T-cell (primary cell): Measurements from ENCODE around the gene NFX1. TPM values are rescaled to one million over a fixed set of nuclear protein-coding genes. Genes with fewer than 3 reads are reported as not detected.

Experiments
- ATAC-seq, 4 experiments: fragments of 200-7000 bp in 3 of 4; fragments of 150-1000 bp in 1 of 4; cut with Tn5 transposase; replicated peaks in 1 of 4; 1 replicate in 3 of 4; 2 replicates in 1 of 4; pipeline ENCODE4 v1.10.0; 2021; ENCODE audit warnings: moderate library complexity in 3 of 4, mild to moderate bottlenecking in 2 of 4, moderate number of reproducible peaks in 1 of 4
- CTCF ChIA-PET, 2 donors: fragments of 300-600 bp; sonication (Branson Sonifier 250); formaldehyde crosslinking; loops; one replicate each; lab custom pipeline; 2022; ENCODE audit warnings: antibody characterized with exemption in 2 of 2; lab: Charles Lee
- POLR2A ChIA-PET, 2 donors: fragments of 300-600 bp; sonication (Branson Sonifier 250); formaldehyde crosslinking; loops; one replicate each; lab custom pipeline; 2022; ENCODE audit warnings: antibody characterized with exemption in 2 of 2; lab: Charles Lee
- DNase-seq, 35 experiments: peaks; one replicate each; pipeline versions ENCODE4 v3.0.0 to v3.0.0-alpha.2; 2013 to 2023
- H3K27ac ChIP-seq: one replicate; pipeline ENCODE4 v1.5.1; 2013; ENCODE audit warnings: low read length
- H3K27me3 ChIP-seq, 2 experiments: replicated peaks in 1 of 2; 1 replicate in 1 of 2; 2 replicates in 1 of 2; pipeline versions ENCODE4 v1.6.1 to v1.7.0; 2013; ENCODE audit warnings: low read length in 1 of 2, mixed read lengths in 1 of 2; ENCODE audit not compliant: control insufficient read depth in 2 of 2, insufficient read depth in 2 of 2; ENCODE audit errors: extremely low read depth in 1 of 2
- H3K36me3 ChIP-seq, 2 donors: 1 replicate in 1 of 2; 2 replicates in 1 of 2; pipeline versions ENCODE4 v1.6.1 to v1.7.0; 2013; ENCODE audit warnings: low read length in 1 of 2; ENCODE audit not compliant: control insufficient read depth in 2 of 2, insufficient read depth in 1 of 2; ENCODE audit errors: extremely low read depth in 1 of 2
- H3K4me1 ChIP-seq, 2 experiments: 1 replicate in 1 of 2; 2 replicates in 1 of 2; pipeline versions ENCODE4 v1.6.1 to v1.7.0; 2013; ENCODE audit warnings: low read length in 2 of 2, mixed read lengths in 1 of 2; ENCODE audit not compliant: insufficient read depth in 2 of 2, control insufficient read depth in 1 of 2; ENCODE audit errors: extremely low read depth in 1 of 2
- H3K4me3 ChIP-seq, 2 donors: 1 replicate in 1 of 2; 2 replicates in 1 of 2; pipeline versions ENCODE4 v1.5.1 to v1.7.0; 2013; ENCODE audit warnings: mild to moderate bottlenecking in 2 of 2, low read length in 1 of 2, moderate library complexity in 1 of 2; ENCODE audit not compliant: control insufficient read depth in 1 of 2; ENCODE audit errors: extremely low read depth in 1 of 2
- H3K9me3 ChIP-seq: 2 replicates; pipeline ENCODE4 v1.7.0; 2013
- H3K27ac Mint-ChIP-seq, 2 donors: one replicate each; pipeline ENCODE4 v1.8.0; 2020 to 2021; ENCODE audit warnings: mild to moderate bottlenecking in 2 of 2, mixed read lengths in 2 of 2
- H3K27me3 Mint-ChIP-seq, 2 donors: one replicate each; pipeline ENCODE4 v1.8.0; 2021 to 2022; ENCODE audit warnings: mixed read lengths in 2 of 2
- H3K36me3 Mint-ChIP-seq: one replicate; pipeline ENCODE4 v1.8.0; 2021; ENCODE audit warnings: mixed read lengths
- H3K4me1 Mint-ChIP-seq, 3 donors: one replicate each; pipeline ENCODE4 v1.8.0; 2020 to 2022; ENCODE audit warnings: mixed read lengths in 3 of 3, mild to moderate bottlenecking in 1 of 3
- H3K4me3 Mint-ChIP-seq, 3 donors: one replicate each; pipeline ENCODE4 v1.8.0; 2020 to 2022; ENCODE audit warnings: mild to moderate bottlenecking in 3 of 3, mixed read lengths in 3 of 3, moderate library complexity in 3 of 3
- H3K9me3 Mint-ChIP-seq, 3 donors: one replicate each; pipeline ENCODE4 v1.8.0; 2020 to 2022; ENCODE audit warnings: mixed read lengths in 3 of 3
- WGBS: methylation state at CpG from one replicate; pipeline ENCODE4 v1.1.5; 2013; ENCODE audit warnings: missing lambda C conversion rate; ENCODE audit not compliant: insufficient coverage; 5-methylcytosine and 5-hydroxymethylcytosine counted together
- total RNA-seq, 35 experiments: library from RNA in 6 of 35; stranded (reverse) in 6 of 35; fragments of 120-200 nt in 1 of 35; gene quantifications; one replicate each; pipeline versions ENCODE4 v1.2.1 to v1.2.4 and lab custom pipeline; 2013 to 2026

Gene NFX1
- total RNA-seq, 5 donors from 2014 or later (not counting 1 experiment from before 2014, with no cell fraction given): 41.5 to 55.8 (median 48.5) TPM

DNA sequence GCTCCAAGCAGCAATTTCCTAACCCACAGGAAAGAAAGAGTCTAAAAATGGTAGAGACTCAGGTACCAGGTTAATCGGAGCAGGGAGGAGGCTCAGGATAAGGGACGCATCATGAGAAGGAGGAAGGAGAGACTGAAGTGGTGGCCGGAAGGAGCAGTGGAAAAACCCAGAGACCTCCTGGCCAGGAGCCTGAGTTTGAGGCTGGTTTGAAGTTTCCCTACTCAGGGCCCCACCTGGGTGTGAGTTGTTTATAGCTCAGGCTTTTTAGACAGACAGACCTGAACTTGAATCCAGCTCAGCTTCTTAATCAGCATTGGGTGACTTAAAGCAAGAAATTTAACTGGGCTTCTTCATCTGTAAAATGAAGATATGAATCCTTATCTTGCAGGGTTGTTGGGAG, 124.0 kb downstream of the NFX1 start:
- DNase-seq: peak in 2 of 35 experiments; percentile 15 to 34
- H3K9me3 ChIP-seq: no peaks in the 10 kb centered on the region
- Mint-ChIP-seq H3K27me3 (no peaks in the 10 kb centered on the region), H3K4me3 (peak overlapping the region in 1 of 3 donors; percentile 63), H3K9me3 (no peaks in the 10 kb centered on the region), H3K27ac (peak overlapping the region; percentile 99 to 100), H3K4me1 (peaks cover 48 to 50% (median 50%) of the 10 kb centered on the region in 3 donors), H3K36me3 (no peaks in the 10 kb centered on the region)
- ChIA-PET POLR2A (interaction anchor here in 1 of 2 donors (0.6 kb wide), 2 partner anchors 34 to 45 kb away, joined by 4 to 5 read pairs; no protein-coding TSS in a partner anchor), CTCF (interaction anchor here (0.7 to 2.6 kb wide), 7 partner anchors 9 to 52 kb away, joined by 3 to 27 read pairs (median 12); partner anchors contain the start of gene AQP3 (in 2 of the 2))
- no peak for ATAC-seq
- peak overlapping the region; percentile 83 for H3K27ac ChIP-seq
- WGBS: 41% methylated on average over 2 of the region's 3 CpGs
- H3K27me3 ChIP-seq: no peaks in the 10 kb centered on the region
- no peaks in the 10 kb centered on the region for H3K36me3 ChIP-seq
- peaks cover 30 to 55% of the 10 kb centered on the region in 2 experiments for H3K4me1 ChIP-seq
- H3K4me3 ChIP-seq: no peak overlapping the region

DNA sequence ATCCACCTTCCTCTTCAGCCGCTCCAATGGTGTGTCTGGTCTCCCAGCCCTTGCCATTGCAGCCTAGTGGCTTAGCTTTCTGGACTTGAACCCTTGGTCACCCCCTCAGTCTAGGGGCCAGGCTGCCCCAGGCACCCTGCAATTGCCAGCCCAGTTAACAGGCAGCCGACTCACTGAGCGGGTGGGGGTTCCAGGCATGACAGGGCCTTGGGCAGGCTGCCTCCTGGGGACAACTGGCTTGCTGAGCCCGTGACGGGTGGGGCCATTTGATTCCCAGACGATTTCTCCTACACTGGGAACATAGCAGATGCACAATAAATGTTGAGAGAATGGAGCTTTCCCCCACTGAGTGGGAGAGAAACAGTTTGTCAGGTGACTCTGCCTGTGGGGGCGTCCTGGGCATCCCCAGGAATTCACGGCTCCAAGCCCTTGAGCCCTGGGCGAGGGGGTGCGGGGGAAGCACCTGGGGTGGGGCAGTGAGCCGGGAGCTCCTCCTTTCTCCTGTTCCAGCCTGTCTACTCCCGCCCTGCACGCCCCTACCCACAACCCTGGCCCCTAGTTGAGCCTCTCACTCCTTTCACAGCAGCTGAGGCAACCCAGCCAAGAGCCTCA, 124.7 kb downstream of the NFX1 start:
- DNase-seq (no peak), ATAC-seq (no peak)
- no peaks in the 10 kb centered on the region for H3K36me3 Mint-ChIP-seq
- WGBS: 82% methylated on average over 5 of the region's 13 CpGs
- Histone ChIP-seq H3K36me3 (no peaks in the 10 kb centered on the region), H3K27ac (peak overlapping the region; percentile 83), H3K4me1 (peaks cover 30 to 55% of the 10 kb centered on the region in 2 experiments), H3K9me3 (no peaks in the 10 kb centered on the region), H3K27me3 (no peaks in the 10 kb centered on the region), H3K4me3 (peak overlapping the region in 1 of 2 donors; percentile 10)
- peak overlapping the region; percentile 99 to 100 for H3K27ac Mint-ChIP-seq
- POLR2A ChIA-PET: interaction anchor here (0.6 to 0.8 kb wide), 3 partner anchors 43 to 58 kb away, joined by 3 to 5 read pairs (median 3); partner anchors contain the start of gene NOL6 (in 1 of the 2)
- peak overlapping the region; percentile 63 to 70 (median 70) for H3K4me3 Mint-ChIP-seq
- CTCF ChIA-PET: interaction anchor here (0.5 to 2.6 kb wide), 16 partner anchors 12 to 125 kb away, joined by 3 to 27 read pairs (median 6); partner anchors contain the start of genes AQP3 (in 2 of the 2), NFX1 (in 1 of the 2) and NOL6 (in 1 of the 2)
- peaks cover 48 to 53% (median 51%) of the 10 kb centered on the region in 3 donors for H3K4me1 Mint-ChIP-seq
- no peaks in the 10 kb centered on the region for H3K9me3 Mint-ChIP-seq
- no peaks in the 10 kb centered on the region for H3K27me3 Mint-ChIP-seq

DNA sequence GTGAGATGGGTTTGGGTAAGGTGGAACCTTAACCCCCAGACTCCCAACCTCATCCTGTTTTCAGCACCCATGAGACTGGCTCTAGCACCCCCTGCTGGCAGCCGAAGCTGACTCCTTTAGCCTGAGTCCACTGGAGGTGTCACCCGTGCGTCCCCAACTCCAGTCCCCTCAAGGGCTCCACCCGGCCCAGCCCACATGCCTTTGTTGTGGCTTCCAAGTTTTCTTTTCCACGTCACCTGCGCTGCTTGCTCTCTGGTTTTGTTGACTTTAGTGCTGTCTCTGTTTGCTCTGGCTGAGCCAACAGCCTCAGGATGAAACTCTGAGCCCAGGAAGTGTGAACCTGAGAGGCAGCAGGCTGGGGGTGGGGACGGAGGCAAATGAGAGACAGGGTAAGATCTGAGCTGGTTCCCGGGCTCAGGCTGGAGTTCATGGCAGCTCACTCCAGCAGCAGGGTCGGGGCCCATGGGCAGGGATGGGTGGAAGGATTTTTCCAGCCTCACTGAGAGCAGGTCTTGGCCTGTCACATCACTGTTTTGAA, 125.3 kb downstream of the NFX1 start:
- H3K4me3 ChIP-seq: peak overlapping the region; percentile 10 to 35
- peak overlapping the region; percentile 63 to 70 (median 70) for H3K4me3 Mint-ChIP-seq
- WGBS: 2% methylated on average over 9 of the region's 9 CpGs
- no peaks in the 10 kb centered on the region for H3K9me3 Mint-ChIP-seq
- ChIA-PET CTCF (interaction anchor here (0.6 to 2.6 kb wide), 17 partner anchors 12 to 336 kb away, joined by 3 to 27 read pairs (median 6); partner anchors contain the start of genes AQP3 (in 2 of the 2) and NOL6 (in 1 of the 2)), POLR2A (interaction anchor here (0.8 to 1.0 kb wide), 3 partner anchors 43 to 58 kb away, joined by 3 to 4 read pairs (median 4); partner anchors contain the start of gene NOL6 (in 2 of the 2))
- no peaks in the 10 kb centered on the region for H3K36me3 Mint-ChIP-seq
- DNase-seq (peak; percentile 84 to 98 (median 95)), ATAC-seq (peak; percentile 83 to 94 (median 85))
- no peaks in the 10 kb centered on the region for H3K27me3 ChIP-seq
- peak overlapping the region; percentile 99 to 100 for H3K27ac Mint-ChIP-seq
- no peaks in the 10 kb centered on the region for H3K9me3 ChIP-seq
- H3K27ac ChIP-seq: peak overlapping the region; percentile 83
- peaks cover 30 to 55% of the 10 kb centered on the region in 2 experiments for H3K4me1 ChIP-seq
- no peaks in the 10 kb centered on the region for H3K36me3 ChIP-seq
- no peaks in the 10 kb centered on the region for H3K27me3 Mint-ChIP-seq
- peaks cover 54 to 59% (median 55%) of the 10 kb centered on the region in 3 donors for H3K4me1 Mint-ChIP-seq

DNA sequence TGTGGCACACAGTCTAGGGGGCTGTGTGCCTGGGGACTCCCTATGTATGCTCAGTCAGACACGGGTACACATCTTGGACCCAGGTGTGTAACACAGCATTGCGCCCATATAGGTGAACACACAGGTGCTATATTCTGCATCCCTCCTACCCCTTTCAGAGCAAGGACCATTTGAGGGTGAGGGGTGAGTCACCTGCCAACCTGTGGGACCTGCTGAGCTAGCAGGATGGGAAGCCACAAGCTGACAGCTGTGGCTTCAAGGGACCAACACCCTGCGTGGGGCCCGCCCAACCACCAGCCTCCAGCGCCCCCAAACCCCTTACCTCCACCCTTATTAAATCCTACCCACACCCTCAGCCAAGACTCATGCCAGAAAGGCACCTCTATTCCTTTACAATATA, 126.7 kb downstream of the NFX1 start:
- Histone ChIP-seq H3K27me3 (no peaks in the 10 kb centered on the region), H3K4me3 (peak overlapping the region in 1 of 2 donors; percentile 10), H3K27ac (peak overlapping the region; percentile 83), H3K4me1 (peaks cover 30 to 55% of the 10 kb centered on the region in 2 experiments), H3K36me3 (no peaks in the 10 kb centered on the region), H3K9me3 (no peaks in the 10 kb centered on the region)
- 8% methylated on average over 4 of the region's 5 CpGs for WGBS
- ChIA-PET CTCF (interaction anchor here (0.5 to 1.4 kb wide), 4 partner anchors 30 to 58 kb away, joined by 3 to 7 read pairs (median 4); partner anchors contain the start of gene AQP3 (in 2 of the 2)), POLR2A (interaction anchor here in 1 of 2 donors (0.6 kb wide), 1 partner anchor 42 kb away, joined by 3 read pairs; no protein-coding TSS in a partner anchor)
- peak overlapping the region; percentile 35 to 63 (median 44) for H3K4me3 Mint-ChIP-seq
- H3K27me3 Mint-ChIP-seq: no peaks in the 10 kb centered on the region
- peaks cover 54 to 60% (median 55%) of the 10 kb centered on the region in 3 donors for H3K4me1 Mint-ChIP-seq
- H3K36me3 Mint-ChIP-seq: no peaks in the 10 kb centered on the region
- peak overlapping the region; percentile 99 to 100 for H3K27ac Mint-ChIP-seq
- peak in 3 of 4 experiments; percentile 54 to 59 (median 54) for ATAC-seq
- DNase-seq: peak in 29 of 35 experiments; percentile 13 to 65 (median 24)
- no peaks in the 10 kb centered on the region for H3K9me3 Mint-ChIP-seq

DNA sequence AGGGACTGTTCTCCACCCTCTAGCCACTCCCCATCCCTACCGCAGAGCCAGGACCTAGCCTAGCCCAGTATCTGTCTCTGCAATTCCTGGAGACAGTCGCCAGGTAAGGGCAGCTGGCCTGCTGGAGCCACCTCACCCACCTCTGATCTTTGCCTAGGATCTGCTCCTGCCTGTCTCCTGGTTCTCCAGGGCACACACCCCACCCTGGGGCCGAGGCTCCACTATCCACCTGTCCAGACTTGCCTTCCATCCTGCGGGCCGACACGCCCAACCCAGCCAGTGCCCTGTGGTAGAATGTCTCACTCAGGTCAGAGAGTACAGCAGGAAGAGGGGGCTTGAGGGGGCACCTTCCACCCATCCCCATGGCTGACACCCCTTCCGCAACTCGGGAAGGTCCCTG, 127.8 kb downstream of the NFX1 start:
- no peaks in the 10 kb centered on the region for H3K27me3 Mint-ChIP-seq

More for the DNA sequence above, 127.8 kb downstream of the NFX1 start:
- peak overlapping the region; percentile 99 to 100 for H3K27ac Mint-ChIP-seq
- peak overlapping the region; percentile 83 for H3K27ac ChIP-seq
- ATAC-seq (no peak), DNase-seq (no peak)
- H3K4me3 Mint-ChIP-seq: peak overlapping the region in 1 of 3 donors; percentile 63
- ChIA-PET POLR2A (interaction anchor here (0.5 to 0.6 kb wide), 3 partner anchors 29 to 268 kb away, joined by 3 to 4 read pairs (median 3); partner anchors contain the start of gene AQP3 (in 1 of the 2)), CTCF (interaction anchor here in 1 of 2 donors (1.1 to 1.4 kb wide), 2 partner anchors 30 to 35 kb away, joined by 6 to 7 read pairs; partner anchors contain the start of gene AQP3)
- peaks cover 54 to 60% (median 55%) of the 10 kb centered on the region in 3 donors for H3K4me1 Mint-ChIP-seq
- no peaks in the 10 kb centered on the region for H3K9me3 Mint-ChIP-seq
- H3K27me3 ChIP-seq: no peaks in the 10 kb centered on the region
- no peaks in the 10 kb centered on the region for H3K36me3 Mint-ChIP-seq
- no peaks in the 10 kb centered on the region for H3K9me3 ChIP-seq
- no peaks in the 10 kb centered on the region for H3K36me3 ChIP-seq
- 93% methylated on average over 2 of the region's 8 CpGs for WGBS
- H3K4me1 ChIP-seq: peaks cover 30 to 55% of the 10 kb centered on the region in 2 experiments
- H3K4me3 ChIP-seq: no peak overlapping the region
